K562 treated with DMSO at 1 percent for 48 hours (cell line): ENCODE measurements around the gene P2RX3. TPM values are rescaled to one million over a fixed set of nuclear protein-coding genes. Genes with fewer than 3 reads are reported as not detected.

Source experiments
- total RNA-seq: library from RNA; unstranded; fragments of 300-600 nt; gene quantifications from 2 replicates; pipeline ENCODE4 v1.2.3, GENCODE V29; 2022; ENCODE audit warnings: low replicate concordance; ENCODE audit errors: extremely low read depth

The P2RX3 gene
- total RNA-seq: not detected in 2 replicates

GRCh38 chr11:57338142-57338541 lies at the start of gene P2RX3:
Gene P2RX3, plus strand, starts transcription at chr11:57338352. Its CDS starts 199 bp downstream, at chr11:57338551.

GRCh38 chr11:57324886-57325734 lies 13.0 kb upstream of the P2RX3 start, which contains the start of gene TNKS1BP1:
Gene TNKS1BP1, minus strand, starts transcription at chr11:57324952. Its CDS starts 3,067 bp downstream, at chr11:57321885.

GRCh38 chr11:57335343-57336110 lies 2.6 kb upstream of the P2RX3 start, which contains the start of gene SSRP1:
Gene SSRP1, minus strand, starts transcription at chr11:57335892. Its CDS starts 771 bp downstream, at chr11:57335121.

GRCh38 chr11:57380975-57381374 lies 42.8 kb downstream of the P2RX3 start, which contains the start of gene PRG3:
Gene PRG3, minus strand, starts transcription at chr11:57381150. Its CDS starts 442 bp downstream, at chr11:57380708.

GRCh38 chr11:57390535-57390934 lies 52.4 kb downstream of the P2RX3 start, which contains the start of gene PRG2:
Gene PRG2, minus strand, starts transcription at chr11:57390650. Its CDS starts 706 bp downstream, at chr11:57389944.

Other genes starting within 250 kb of the P2RX3 start
- not detected in 2 replicates for gene LRRC55, start 156.4 kb upstream of the P2RX3 start, total RNA-seq
- not detected in 2 replicates for gene APLNR, start 101.1 kb upstream of the P2RX3 start, total RNA-seq
- gene TNKS1BP1, start 13.4 kb upstream of the P2RX3 start, total RNA-seq: not detected in 2 replicates
- not detected in 2 replicates for gene SSRP1, start 2.5 kb upstream of the P2RX3 start, total RNA-seq
- gene PRG3, start 42.8 kb downstream of the P2RX3 start, total RNA-seq: not detected in 2 replicates
- not detected in 2 replicates for gene PRG2, start 52.3 kb downstream of the P2RX3 start, total RNA-seq
- gene SLC43A3, start 88.8 kb downstream of the P2RX3 start, total RNA-seq: not detected in 2 replicates
- not detected in 2 replicates for gene RTN4RL2, start 122.2 kb downstream of the P2RX3 start, total RNA-seq
- not detected in 2 replicates for gene SLC43A1, start 177.3 kb downstream of the P2RX3 start, total RNA-seq
- not detected in 2 replicates for gene TIMM10, start 192.4 kb downstream of the P2RX3 start, total RNA-seq
- gene SMTNL1, start 199.2 kb downstream of the P2RX3 start, total RNA-seq: not detected in 2 replicates
- not detected in 2 replicates for gene UBE2L6, start 229.3 kb downstream of the P2RX3 start, total RNA-seq